ENCODE results near the gene SLC1A2. TPM values are rescaled to one million over a fixed set of nuclear protein-coding genes. Genes with fewer than 3 reads are reported as not detected.

Gene SLC1A2
- total RNA-seq, 4 donors from 2014 or later: 1.0 to 3.4 (median 2.0) TPM

DNA sequence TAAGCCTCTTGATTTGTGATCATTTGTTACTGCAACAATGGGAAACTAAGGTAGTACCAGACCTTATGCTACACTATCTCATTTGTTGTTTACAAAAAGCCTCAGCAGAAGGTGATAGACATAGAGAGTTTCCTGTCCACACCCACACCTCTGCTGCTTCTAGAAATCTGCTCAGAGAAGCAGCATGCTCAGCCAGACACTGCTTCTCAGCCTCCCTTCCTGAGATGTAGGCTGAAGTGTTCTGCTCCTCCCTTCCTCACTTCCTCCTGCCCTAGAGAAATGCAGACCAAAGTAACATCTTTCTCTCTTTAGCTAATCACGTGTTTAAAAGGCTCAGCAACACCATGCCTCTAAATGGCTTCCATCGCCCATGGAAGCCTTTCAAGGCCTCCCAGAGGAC lies 88.4 kb downstream of the SLC1A2 start:
- no peak for TF ChIP-seq EP300 (IDR thresholded peaks at IDR 0.05)
- TF ChIP-seq, protein P1, sequence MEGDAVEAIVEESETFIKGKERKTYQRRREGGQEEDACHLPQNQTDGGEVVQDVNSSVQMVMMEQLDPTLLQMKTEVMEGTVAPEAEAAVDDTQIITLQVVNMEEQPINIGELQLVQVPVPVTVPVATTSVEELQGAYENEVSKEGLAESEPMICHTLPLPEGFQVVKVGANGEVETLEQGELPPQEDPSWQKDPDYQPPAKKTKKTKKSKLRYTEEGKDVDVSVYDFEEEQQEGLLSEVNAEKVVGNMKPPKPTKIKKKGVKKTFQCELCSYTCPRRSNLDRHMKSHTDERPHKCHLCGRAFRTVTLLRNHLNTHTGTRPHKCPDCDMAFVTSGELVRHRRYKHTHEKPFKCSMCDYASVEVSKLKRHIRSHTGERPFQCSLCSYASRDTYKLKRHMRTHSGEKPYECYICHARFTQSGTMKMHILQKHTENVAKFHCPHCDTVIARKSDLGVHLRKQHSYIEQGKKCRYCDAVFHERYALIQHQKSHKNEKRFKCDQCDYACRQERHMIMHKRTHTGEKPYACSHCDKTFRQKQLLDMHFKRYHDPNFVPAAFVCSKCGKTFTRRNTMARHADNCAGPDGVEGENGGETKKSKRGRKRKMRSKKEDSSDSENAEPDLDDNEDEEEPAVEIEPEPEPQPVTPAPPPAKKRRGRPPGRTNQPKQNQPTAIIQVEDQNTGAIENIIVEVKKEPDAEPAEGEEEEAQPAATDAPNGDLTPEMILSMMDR (IDR thresholded peaks at IDR 0.05): no peak
- no peak for TF ChIP-seq POLR2AphosphoS5 (IDR thresholded peaks at IDR 0.05)
- TF ChIP-seq POLR2A (IDR thresholded peaks at IDR 0.05): no peak
- Histone ChIP-seq H3K27me3 (no peaks in the 10 kb centered on the region), H3K36me3 (no peaks in the 10 kb centered on the region), H3K4me1 (peaks cover 10% of the 10 kb centered on the region), H3K27ac (no peak overlapping the region), H3K9me3 (no peaks in the 10 kb centered on the region), H3K4me3 (no peak overlapping the region)
- no peak for DNase-seq (ENCODE audit: low spot score in 2 of 2)
- WGBS: 62% methylated on average over 2 of the region's 2 CpGs

DNA sequence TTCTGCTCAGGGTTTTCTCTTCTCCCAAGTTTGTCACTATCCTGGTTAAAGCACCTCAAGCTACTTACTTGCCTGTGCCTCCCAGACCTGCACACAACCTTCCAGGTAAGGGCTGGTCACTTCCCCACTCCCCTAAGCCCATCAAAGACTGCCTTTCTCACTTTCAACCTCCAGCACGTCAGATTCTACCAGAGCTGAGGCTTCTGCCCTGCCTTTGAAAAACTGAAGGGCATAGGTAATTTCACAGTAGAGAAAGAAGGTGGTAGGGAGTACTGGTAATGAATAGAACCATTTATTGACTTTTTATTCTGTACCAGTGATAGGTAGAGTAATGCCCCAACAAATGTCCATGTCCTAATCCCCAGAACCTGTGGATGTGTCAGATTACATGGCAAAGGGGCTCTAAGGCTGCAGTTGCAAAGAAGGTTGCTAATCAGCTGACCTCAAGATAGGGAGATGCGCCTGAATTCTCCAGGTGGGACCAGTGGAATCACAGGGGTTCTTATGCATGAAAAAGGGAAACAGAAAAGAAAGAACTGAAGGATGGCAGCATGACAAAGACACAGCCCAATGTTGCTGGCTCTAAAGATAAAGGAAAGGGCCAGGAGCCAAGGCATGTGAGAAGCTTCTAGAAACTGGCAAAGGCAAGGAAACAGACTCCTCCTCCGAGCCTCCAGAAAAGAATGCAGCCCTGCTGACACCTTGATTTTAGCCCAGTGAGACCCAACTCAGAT lies 89.0 kb downstream of the SLC1A2 start:
- H3K36me3 ChIP-seq: no peaks in the 10 kb centered on the region
- peaks cover 10% of the 10 kb centered on the region for H3K4me1 ChIP-seq
- H3K27me3 ChIP-seq: no peaks in the 10 kb centered on the region
- TF ChIP-seq POLR2A (IDR thresholded peaks at IDR 0.05) (no peak), POLR2AphosphoS5 (IDR thresholded peaks at IDR 0.05) (no peak), EP300 (IDR thresholded peaks at IDR 0.05) (no peak)
- TF ChIP-seq, protein P1 (IDR thresholded peaks at IDR 0.05): no peak
- H3K4me3 ChIP-seq: no peak overlapping the region
- no peak overlapping the region for H3K27ac ChIP-seq
- 78% methylated on average over 3 of the region's 3 CpGs for WGBS
- H3K9me3 ChIP-seq: no peaks in the 10 kb centered on the region
- no peak for DNase-seq (ENCODE audit: low spot score in 2 of 2)

GRCh38 chr11:35327829-35328228 lies 91.5 kb downstream of the SLC1A2 start:
- no peaks in the 10 kb centered on the region for H3K27me3 ChIP-seq
- H3K27ac ChIP-seq: no peak overlapping the region
- WGBS: 82% methylated on average over 1 of the region's 1 CpG

GRCh38 chr11:35326266-35326879 lies 93.0 kb downstream of the SLC1A2 start:
- DNase-seq (ENCODE audit: low spot score in 2 of 2): no peak
- no peaks in the 10 kb centered on the region for H3K27me3 ChIP-seq
- no peak overlapping the region for H3K4me3 ChIP-seq
- H3K36me3 ChIP-seq: no peaks in the 10 kb centered on the region
- H3K9me3 ChIP-seq: no peaks in the 10 kb centered on the region
- TF ChIP-seq EP300 (IDR thresholded peaks at IDR 0.05) (no peak), POLR2A (IDR thresholded peaks at IDR 0.05) (no peak), POLR2AphosphoS5 (IDR thresholded peaks at IDR 0.05) (no peak)
- TF ChIP-seq, protein P1 (IDR thresholded peaks at IDR 0.05): no peak
- peaks cover 33% of the 10 kb centered on the region for H3K4me1 ChIP-seq
- peak overlapping the region; percentile 53 for H3K27ac ChIP-seq
- WGBS: 62% methylated on average over 3 of the region's 3 CpGs

More at GRCh38 chr11:35327829-35328228, 91.5 kb downstream of the SLC1A2 start:
- Histone ChIP-seq H3K4me3 (no peak overlapping the region), H3K9me3 (no peaks in the 10 kb centered on the region), H3K36me3 (no peaks in the 10 kb centered on the region), H3K4me1 (peaks cover 19% of the 10 kb centered on the region)
- TF ChIP-seq, protein P1 (IDR thresholded peaks at IDR 0.05): no peak
- TF ChIP-seq EP300 (IDR thresholded peaks at IDR 0.05) (no peak), POLR2AphosphoS5 (IDR thresholded peaks at IDR 0.05) (no peak), POLR2A (IDR thresholded peaks at IDR 0.05) (no peak)
- DNase-seq (ENCODE audit: low spot score in 2 of 2): no peak

- no peaks in the 10 kb centered on the region for H3K27me3 ChIP-seq
- no peaks in the 10 kb centered on the region for H3K36me3 ChIP-seq
- peaks cover 29% of the 10 kb centered on the region for H3K4me1 ChIP-seq
- H3K4me3 ChIP-seq: no peak overlapping the region
- no peak for DNase-seq (ENCODE audit: low spot score in 2 of 2)
- H3K9me3 ChIP-seq: no peaks in the 10 kb centered on the region
- TF ChIP-seq POLR2A (IDR thresholded peaks at IDR 0.05): no peak
- H3K27ac ChIP-seq: no peak overlapping the region
- WGBS: 72% methylated on average over 3 of the region's 3 CpGs
Measured at GRCh38 chr11:35324981-35325380, 94.4 kb downstream of the SLC1A2 start.
